Myometrial cell (primary cell): ENCODE measurements around the gene RAB3C. TPM values are rescaled to one million over a fixed set of nuclear protein-coding genes. Genes with fewer than 3 reads are reported as not detected.

Experiments
- total RNA-seq: library from RNA; depleted of rRNA; stranded (reverse); fragments of >200 nt; gene quantifications from 2 replicates; pipeline ENCODE4 v1.2.3, GENCODE V29; 2015

The RAB3C gene, protein sequence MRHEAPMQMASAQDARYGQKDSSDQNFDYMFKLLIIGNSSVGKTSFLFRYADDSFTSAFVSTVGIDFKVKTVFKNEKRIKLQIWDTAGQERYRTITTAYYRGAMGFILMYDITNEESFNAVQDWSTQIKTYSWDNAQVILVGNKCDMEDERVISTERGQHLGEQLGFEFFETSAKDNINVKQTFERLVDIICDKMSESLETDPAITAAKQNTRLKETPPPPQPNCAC
- not detected in 2 replicates for total RNA-seq

DNA sequence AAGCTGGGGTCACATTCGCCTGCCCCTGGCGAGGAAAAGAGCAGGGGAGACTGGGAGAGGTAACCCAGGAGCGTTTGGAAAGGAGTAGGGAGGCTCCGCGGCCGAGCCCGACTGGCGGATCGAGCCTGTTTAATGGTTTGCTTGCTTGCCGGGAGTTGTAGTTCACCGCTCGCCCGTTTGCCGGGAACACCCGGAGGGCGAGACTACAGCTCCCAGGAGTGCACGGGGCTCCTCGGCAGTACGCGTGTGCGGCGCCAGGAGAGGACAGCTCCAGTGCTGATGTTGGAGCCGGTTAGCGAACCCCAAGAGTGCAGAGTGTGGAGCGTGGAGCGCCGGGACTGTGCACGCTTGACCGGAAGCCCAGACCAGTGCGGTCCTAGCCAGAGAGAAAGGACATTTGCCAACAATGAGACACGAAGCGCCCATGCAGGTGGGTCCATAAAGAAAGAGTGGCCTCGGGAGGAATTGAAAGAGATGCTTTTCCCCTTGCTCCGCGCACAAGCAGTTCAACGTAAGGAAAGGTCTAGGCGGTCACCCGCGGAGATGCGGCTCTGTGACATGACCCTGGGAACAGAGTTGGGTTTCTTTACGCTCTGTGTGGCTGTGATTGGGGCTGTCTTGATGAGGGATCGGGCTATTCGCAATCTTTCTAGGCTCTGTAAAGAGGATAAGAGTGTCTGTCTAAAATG is at the start of gene RAB3C:
TSS of gene RAB3C (plus strand) at position 273 of the 689 bp plus-strand sequence. CDS start at position 407, 134 bp downstream.

Other genes starting within 250 kb of the RAB3C start
- 190 and 202 TPM in 2 replicates for gene PLK2, start 123.0 kb upstream of the RAB3C start, total RNA-seq
- gene GAPT, start 91.6 kb upstream of the RAB3C start, total RNA-seq: not detected in 2 replicates